Fibroblast of skin of right quadriceps (primary cell): ENCODE measurements around the gene SHROOM1.
"Not testable (repeated sequence)": the region's sequence is repeated elsewhere in the genome, so short reads cannot be mapped to it uniquely, and the experiment has no call there.

Source experiments
- DNase-seq: peaks from one replicate; pipeline ENCODE4 v3.0.0-alpha.2; 2013

The SHROOM1 gene, protein sequence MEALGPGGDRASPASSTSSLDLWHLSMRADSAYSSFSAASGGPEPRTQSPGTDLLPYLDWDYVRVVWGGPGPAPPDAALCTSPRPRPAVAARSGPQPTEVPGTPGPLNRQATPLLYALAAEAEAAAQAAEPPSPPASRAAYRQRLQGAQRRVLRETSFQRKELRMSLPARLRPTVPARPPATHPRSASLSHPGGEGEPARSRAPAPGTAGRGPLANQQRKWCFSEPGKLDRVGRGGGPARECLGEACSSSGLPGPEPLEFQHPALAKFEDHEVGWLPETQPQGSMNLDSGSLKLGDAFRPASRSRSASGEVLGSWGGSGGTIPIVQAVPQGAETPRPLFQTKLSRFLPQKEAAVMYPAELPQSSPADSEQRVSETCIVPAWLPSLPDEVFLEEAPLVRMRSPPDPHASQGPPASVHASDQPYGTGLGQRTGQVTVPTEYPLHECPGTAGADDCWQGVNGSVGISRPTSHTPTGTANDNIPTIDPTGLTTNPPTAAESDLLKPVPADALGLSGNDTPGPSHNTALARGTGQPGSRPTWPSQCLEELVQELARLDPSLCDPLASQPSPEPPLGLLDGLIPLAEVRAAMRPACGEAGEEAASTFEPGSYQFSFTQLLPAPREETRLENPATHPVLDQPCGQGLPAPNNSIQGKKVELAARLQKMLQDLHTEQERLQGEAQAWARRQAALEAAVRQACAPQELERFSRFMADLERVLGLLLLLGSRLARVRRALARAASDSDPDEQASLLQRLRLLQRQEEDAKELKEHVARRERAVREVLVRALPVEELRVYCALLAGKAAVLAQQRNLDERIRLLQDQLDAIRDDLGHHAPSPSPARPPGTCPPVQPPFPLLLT

DNA sequence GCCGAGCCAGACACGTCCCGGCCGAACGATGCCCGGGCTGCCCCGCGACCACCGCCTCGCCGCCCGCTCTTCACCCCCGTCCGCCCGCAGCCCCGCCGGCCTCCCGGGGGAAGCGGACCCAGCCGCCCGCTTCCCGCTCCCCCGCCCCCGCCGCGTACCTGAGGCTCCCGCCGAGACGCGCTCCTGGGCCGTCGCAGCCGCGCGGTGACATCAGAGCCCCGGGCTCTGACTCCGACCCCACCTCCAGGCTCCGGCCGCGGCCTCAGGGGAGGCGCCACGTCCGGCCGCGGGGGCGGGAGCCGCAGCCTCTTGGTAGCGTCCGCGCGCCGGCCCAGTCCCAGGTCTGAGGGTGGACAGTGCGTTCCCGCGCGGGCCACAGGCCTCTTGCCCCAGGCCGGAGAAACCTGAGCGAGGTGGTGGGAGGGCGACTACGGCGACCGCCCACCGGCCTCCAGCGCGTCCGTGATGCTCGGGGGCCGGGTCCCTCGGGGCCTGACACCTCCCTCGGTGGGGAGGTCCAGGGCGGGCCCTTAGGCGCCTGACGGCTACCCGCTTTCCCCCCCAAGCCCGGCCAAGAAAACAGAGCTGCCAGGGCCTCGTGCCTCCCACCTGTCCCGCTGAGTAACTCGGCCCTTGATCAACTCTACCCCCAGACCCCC is at the start of gene SHROOM1:
TSS of gene SHROOM1 (minus strand) at position 212 of the 659 bp plus-strand sequence. CDS start 4,507 bp downstream, outside the sequence.
- DNase-seq, result no peak

DNA sequence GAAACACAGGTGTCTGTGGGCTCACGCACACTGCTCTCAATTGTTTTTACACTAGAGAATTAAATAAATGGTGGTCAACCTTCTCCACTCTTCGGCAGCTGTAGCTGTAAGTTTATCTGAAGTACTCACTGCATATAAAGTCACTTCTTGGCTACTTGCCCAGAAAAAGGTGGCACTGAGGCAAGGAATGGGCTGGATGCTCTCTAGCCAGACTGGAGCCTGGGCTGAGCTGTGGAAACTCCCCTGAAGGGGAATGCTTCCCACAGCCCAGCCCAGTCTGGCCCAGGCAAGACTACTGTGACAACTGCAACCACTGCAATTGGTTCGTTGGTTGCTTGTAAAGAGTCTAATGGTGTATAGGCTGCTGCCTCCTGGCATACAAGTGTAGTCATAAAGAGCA is 47.5 kb upstream of the SHROOM1 start:
- DNase-seq, result peak; percentile 19

DNA sequence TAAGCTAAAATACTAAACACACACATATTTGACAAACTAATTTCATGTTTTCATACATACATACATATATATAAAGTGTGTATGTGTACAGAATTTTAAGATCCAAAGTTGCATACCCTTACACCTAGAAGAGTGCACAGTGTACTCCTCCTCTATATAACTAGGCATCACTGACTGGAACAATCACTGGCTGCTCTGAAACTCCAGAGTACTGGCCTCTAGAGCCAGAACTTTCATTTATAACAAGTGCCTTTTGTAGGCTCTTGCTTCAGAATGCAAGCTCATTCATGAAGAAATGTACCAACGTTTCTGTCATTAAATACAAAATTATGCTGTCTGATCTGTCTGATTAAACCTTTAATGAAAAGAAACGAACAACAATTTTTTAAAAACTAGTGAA is 47.0 kb upstream of the SHROOM1 start:
- DNase-seq, result no peak

DNA sequence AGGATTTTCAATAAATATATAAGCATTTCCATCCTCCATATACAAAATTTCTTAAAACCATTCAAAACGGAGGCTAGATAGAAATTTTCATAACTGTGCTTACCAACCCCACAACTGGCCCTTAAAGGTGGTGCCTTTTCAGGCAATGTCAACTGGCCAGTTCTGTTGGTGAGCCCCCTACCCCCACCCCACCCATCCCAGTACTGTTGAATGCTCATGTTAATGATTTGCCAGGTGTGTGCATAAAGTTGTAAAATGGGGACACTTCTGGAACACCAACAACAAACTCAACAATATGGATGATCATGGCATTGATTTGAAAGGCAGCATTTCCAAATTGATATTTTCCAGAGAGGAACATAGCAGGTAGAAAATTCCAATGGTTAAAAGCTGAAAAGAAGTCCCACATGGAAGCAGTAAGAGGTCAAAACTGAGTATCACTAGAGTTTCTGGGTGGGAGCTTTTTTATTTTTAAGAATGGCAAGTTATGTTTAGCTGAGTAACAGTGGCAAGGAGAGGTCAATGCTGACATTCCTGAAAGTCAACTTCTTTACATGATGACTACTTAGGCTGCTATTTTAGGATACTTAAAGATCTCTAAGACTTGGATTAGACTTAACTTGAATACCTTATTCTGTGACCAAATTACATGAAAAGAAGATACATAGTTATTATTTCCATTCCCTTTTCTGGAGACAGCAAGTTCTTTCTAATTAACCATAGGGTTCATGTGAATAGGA is 45.7 kb upstream of the SHROOM1 start:
- DNase-seq, result peak; percentile 17

DNA sequence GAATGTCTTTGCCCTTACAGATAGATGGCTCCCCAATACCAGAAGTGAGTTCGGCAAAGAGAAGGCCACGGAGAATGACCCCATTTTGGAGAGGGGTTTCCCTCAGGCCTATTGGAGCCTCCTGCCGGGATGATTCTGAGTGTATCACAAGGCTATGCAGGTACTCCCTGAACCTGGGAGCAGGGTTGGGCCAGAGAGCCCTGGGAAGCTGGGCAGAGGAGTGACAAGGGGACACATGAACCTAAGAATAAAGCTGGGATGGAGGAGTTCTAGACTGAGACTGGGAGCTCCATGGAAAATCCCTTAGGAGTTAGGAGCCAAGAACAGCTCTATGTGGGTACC is 43.5 kb upstream of the SHROOM1 start:
- no peak for DNase-seq

DNA sequence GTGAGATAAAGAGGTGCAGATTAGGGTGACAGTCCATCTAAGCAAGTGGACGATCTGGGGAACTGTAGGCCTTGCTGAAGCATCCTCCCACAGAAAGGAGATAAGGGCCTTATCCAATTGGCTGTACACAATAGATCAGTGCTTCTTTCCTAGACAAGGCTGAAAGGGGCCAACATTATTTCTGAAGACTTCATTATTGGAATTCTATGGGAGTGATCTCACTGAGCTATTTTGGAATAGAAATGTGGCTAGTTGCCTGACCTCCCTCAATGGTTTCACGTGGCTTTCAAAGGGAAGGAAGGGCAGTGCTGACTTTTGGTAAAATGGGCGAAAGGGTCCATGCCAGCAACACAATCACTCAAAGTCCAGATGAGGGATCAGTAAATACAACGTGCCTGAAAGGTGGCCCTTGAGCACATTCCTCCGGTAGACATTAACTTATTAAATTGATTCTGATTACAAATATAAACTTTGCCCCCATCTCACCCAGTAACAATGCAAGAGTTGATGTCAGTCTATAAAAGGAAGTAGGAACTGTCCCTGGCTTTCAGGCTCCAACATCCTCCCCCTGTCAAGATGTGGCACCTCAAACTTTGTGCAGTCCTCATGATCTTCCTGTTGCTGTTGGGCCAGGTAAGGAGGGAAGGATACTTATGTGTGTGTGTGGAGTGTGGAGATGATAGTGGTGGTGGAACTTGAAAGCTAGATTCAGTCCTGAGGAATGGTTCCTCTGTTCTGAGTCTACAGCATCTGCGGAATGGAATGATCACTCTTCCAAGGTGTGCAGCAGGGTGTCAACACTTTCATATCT is 42.9 kb upstream of the SHROOM1 start, which contains the start of gene LEAP2:
TSS of gene LEAP2 (plus strand) at position 550 of the 811 bp plus-strand sequence. CDS start at position 577, 27 bp downstream.
- DNase-seq, result no peak

DNA sequence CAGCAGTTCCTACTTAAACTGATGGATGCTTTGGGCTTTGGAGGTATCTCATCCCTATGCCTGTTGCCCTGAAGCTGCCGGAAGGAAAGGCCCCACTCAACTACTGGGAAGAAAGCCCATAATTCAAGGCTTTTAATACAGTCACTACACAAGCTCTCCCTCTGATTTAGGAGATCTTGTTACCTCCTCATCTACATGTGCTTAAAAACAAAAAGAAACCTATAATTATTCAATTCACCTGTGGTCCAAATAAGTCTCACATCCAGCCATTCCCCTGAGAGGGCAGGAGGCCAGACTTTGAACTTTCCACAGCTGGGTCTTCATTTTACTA is 42.3 kb upstream of the SHROOM1 start:
- DNase-seq, result no peak

DNA sequence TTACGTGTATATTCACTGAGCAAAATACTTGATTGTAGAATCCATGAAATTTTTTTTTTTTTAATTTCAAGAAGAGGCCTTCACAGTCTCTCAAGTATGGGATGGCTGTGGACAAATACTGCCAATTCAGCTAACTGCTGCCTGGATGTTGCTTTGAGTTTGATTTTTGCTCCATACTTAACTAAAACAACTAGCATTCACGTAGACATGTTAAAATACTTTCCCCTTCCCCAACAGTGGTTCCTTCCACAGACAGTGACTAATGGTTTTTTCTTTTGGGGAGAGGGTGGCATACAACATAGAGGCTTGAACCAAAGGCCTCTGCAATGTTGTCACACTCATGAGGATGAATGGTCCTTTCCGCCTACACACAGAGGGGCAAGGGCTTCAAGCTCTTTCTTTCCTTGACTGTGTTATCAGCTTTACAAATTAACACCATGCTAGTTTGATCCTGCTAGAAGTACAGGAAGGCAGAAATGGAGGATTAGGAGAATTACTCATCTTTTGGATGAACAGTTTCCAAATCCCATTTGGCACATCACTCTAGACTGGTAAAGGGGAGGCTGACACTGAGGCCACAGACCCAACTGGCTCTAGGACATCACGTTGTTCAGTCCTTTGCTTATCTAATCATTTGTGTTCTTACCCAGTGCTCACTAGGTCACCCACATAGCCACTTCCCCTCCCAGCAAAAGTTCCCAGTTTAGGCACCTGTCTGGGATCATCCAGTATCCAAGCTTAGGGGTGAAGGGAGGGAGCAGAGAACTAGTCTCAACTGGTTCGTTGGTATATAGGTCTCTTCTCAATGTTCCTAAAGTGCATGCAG is 41.2 kb upstream of the SHROOM1 start:
- no peak for DNase-seq

DNA sequence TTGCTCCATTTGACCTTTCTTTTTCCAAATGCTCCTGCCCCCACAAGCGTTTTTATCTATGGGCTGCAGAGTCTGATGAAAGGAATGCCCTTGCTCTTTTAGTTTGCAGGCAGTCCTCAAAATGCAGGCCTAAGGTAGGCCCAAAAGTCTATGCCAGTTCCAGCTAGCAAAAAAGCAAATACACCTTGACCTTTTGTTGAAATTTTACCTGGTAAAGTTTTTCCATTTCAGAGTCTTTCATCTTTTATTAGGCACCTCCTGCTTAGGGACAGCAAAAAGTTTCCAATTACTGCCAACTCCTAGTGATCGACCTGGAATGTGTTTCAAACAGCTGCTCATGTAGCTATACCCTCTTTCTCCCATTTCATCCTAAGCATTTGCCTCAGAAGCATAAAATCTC is 40.4 kb upstream of the SHROOM1 start:
- no peak for DNase-seq

DNA sequence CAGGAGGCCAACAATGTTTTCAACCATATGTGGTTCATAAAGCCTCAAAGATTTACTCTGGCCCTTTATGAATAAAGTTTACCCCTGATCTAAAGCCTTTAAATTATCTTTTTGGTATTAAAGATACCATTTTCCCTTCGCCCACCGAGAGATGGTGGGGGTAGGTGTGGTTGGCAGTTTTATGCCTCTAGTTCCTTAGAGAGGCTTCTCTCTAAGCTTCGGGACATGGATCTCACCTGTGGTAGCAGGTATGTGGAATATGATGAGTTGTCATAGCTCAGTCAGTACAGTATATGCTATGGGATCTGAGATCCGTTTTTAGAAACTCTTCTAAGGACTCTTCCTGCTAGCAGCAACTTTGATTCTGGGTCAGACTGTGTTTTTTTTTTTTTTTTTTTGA is 38.3 kb upstream of the SHROOM1 start:
- DNase-seq, result no peak

DNA sequence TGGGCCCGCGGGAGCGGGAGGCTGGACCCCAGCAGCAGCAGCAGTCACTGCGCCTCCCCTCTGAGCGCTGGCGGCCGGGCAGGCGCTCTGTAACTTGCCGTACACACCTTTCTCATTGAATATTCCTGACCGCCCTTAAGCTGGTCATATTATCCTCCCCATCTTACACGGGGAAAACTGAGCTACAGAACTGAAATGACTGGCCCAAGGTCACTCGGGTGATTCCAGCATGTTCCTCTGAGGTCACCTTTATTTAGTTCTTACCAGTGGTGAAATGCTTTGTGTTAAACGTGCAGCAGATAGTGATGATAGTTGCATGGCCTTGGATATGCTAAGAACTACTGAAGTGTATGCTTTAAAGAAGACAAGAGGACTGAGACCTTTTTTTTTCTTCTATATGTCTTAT is 36.6 kb upstream of the SHROOM1 start:
- no peak for DNase-seq

DNA sequence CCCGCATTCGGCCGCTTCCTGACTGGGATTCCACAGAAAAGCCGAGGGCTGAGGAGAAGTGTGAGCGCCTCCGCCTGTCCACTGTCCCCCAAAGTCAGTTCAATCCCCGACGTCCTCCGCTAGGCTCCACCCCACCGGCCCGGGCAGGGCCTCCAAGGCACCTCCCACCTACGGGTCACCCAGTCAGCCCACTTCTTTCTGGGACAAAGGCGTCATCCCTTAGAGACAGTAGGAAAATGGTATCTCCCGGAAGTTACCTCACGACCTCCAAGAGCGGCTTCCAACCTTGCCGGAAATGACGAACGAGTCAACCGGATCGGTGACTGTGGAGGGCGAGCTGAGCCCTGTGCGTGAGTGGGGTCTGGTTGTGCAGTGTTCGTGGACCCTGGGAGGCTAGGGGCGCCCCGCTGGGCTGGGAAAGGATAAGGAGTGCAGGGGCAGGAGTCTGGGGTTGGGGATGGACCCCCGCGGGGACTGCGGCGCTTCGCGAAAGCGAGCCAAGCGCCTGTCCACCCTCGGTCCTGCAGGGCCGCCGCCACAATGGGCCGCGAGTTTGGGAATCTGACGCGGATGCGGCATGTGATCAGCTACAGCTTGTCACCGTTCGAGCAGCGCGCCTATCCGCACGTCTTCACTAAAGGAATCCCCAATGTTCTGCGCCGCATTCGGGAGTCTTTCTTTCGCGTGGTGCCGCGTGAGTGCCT is 36.0 kb upstream of the SHROOM1 start, which contains the start of the genes GDF9 and UQCRQ:
TSS of gene GDF9 (minus strand) at position 128 of the 704 bp plus-strand sequence. CDS start 1,936 bp downstream, outside the sequence.
TSS of gene UQCRQ (plus strand) at position 301 of the 704 bp plus-strand sequence. CDS start at position 541, 240 bp downstream.
- DNase-seq, result peak; percentile 100

DNA sequence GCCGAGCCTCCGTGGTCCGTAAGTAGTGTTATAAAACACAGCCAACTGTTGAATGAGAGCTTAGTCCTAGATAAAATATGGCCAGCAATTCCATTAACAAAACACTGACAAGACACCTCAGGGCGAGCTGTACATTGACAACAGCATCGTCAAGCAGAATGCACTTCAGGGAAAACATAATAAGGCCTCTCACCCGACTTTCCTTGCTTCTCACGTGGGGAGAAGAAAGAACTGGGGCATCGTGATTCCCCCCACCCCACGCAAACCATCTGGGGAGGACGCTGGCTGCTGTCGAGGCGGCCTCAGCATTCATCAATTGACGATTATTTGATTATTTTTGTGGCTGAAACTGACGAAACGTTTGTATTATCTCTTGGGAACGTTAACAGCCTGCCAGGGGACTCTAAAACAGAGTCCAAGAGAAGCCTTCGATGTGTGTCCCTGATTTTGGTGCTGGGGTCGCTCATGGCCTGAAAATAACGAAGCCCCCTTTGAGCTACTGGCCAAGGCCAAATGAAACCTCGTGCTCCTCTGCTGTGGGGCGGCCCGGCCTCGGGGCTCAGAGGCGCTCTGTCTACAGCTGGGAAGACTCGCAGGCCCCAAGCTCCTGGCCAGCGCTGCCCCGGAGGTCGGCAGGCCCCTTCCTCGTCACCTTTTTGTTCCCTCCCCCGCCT is 35.4 kb upstream of the SHROOM1 start:
- DNase-seq, result no peak

DNA sequence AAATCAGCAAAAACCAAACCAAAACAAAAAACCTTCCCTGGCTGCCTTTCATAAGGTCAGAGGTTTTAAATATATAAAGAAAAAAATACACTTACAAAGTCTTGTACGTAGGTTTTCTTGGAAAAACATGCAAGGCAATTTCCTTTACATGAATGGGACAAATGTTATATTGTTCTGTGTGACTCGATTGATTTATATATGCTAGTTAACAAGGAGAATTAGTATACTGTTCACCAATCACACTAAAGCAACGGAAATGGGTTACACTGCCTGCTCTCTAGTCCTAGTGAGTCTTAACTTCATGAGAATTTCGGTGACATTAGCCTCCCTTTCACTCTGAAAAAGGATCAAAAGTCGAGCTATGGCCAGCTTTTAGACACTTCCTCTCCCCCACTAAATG is 30.3 kb upstream of the SHROOM1 start:
- no peak for DNase-seq

DNA sequence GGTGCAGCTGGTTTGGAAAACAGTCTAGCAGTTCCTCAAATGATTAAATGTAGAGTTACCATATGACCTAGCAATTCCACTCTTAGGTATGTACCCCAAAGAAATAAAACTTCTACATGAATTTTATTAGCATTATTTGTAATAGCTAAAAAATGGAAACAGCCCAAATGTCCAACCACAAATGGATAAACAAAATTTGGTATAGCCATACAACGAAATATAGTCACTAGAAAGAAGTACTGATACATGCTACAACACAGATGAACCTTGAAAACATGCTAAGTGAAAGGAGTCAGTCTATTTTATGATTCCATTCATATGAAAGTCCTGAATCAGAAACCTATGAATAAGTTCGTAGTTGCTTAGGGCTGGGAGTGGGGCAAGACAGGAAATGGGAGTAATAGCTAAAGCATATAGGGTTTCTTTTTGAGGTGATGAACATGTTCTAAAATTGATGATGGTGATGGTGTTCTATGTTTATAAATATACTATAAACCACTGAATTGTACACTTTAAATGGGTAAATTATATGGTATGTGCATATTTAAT is 29.5 kb upstream of the SHROOM1 start:
- no peak for DNase-seq

DNA sequence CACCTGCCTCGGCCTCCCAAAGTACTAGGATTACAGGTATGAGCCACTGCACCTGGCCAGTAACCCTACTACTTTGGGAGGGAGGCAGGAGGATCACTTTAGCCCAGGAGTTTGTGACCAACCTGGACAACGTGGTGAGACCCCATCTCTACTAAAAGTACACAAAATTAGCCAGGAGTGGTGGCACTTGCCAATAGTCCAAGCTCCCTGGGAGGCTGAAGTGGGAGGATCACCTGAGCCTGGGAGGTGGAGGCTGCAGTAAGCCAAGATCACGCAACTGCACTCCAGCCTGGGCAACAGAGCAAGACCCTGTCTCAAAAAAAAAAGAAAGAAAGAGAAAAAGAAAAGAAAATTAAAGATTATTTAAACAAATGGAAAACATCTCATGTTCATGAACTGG is 25.6 kb upstream of the SHROOM1 start:
- DNase-seq, result no peak

DNA sequence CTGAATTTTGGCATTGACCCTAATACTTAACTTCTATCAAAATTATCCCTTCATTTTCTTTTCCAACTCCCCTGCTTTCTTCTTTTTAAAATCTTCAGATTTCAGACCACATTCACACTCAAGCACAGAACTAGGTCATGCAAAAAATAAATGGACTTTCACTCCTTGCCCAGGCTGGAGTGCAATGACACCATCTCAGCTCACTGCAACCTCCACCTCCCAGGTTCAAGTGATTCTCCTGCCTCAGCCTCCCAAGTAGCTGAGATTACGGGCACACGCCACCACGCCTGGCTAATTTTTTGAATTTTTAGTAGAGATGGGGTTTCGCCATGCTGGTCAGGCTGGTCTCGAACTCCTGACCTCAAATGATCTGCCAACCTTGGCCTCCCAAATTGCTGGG is 24.5 kb upstream of the SHROOM1 start:
- DNase-seq, result not testable (repeated sequence)

DNA sequence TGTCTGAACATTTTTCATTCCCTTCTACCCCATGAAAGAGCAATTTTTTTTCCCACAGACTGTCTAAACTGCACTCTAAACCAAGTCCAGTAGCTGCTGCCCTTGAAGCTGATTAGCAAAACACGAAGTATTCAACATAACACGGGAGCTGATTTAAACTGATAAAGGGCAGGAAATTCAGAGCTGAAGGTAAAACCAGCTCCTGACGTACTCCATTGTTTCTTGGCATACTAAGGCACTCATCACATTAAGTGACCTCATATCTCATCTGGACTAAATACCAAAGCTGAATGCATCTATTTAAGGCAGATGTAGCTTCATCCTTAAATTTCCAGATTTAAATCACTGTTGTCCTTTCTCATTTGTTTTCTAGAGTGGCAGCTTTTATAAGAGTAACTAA is 23.9 kb upstream of the SHROOM1 start:
- no peak for DNase-seq

DNA sequence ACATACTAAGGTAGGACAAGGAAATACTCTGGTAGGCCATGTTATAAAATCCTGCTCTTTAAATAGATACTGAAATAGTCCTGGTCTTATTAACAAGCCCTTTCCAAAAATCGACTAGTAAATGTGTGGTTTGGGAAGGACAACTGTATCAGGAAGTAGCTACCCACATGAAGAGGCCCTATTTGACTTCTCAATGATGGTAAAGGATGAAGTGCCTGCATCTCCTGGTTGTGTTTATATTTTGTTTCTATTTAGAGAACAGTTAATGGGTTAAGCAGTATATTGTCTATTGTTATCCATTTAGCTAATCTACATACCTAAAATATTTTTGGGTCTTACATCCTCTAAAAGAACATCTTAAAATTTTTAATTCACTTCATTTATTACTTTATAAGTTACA is 23.3 kb upstream of the SHROOM1 start:
- no peak for DNase-seq
